WTC11 (cell line): ENCODE results near the gene KIF19.

ENCODE experiments used
- CTCF ChIP-seq: fragments of 200-600 bp; IDR thresholded peaks from 2 replicates; pipeline ENCODE4 v1.8.0; 2022; ENCODE audit warnings: antibody characterized with exemption
- ERG ChIP-seq: fragments of 250-450 bp; sonication (Bioruptor Pico); IDR thresholded peaks from 2 replicates; pipeline ENCODE4 v1.8.0; 2021; ENCODE audit warnings: mild to moderate bottlenecking
- ESRRA ChIP-seq: sonication (generic); formaldehyde crosslinking; IDR thresholded peaks from 2 replicates; pipeline ENCODE4 v1.8.1; 2022; ENCODE audit warnings: mild to moderate bottlenecking, missing genetic modification reagents, borderline replicate concordance
- JUN ChIP-seq: sonication (generic); formaldehyde crosslinking; IDR thresholded peaks from 2 replicates; pipeline ENCODE4 v1.8.0; 2023; ENCODE audit warnings: mild to moderate bottlenecking, missing genetic modification reagents
- ZNF671 ChIP-seq: fragments of 250-450 bp; sonication (Bioruptor Pico); IDR thresholded peaks from 2 replicates; pipeline ENCODE4 v1.8.0; 2021; ENCODE audit warnings: mild to moderate bottlenecking

- no peak for TF ChIP-seq CTCF
- TF ChIP-seq ESRRA, result no peak
- TF ChIP-seq ZNF671 (CRISPR knock-in tag), result no peak
- no peak for TF ChIP-seq JUN
- TF ChIP-seq ERG, result no peak
These were observed 66.8 kb downstream of the KIF19 start for GRCh38 chr17:74392848-74393247.
